ENCODE data around the gene SLC39A1.

DNA sequence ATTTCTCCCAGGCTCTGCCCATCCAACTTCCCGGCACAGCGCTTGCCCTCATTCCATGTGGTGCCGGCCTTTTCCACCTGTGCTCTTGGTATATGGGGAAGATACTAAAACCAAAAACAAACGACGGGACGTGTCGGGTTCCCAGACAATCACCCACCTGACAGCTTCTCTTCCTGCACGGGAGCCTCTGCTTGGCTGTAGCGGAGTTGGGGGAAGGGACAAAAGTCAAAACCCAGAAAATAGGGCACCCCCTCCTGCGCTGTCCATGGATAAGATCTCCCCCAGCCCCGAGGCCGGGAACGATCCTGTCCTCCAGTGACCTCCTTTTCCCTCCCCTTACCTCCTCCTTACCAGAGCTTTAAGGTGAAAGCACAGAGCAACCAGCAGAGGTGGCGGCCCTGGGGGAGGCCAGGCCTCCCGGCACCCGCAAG is 13.5 kb upstream of the SLC39A1 start:
- TF ChIP-seq POLR2AphosphoS5 (IDR thresholded peaks at IDR 0.05; ENCODE audit: borderline replicate concordance, low read depth, low read length) (no peak), EZH2 (IDR thresholded peaks at IDR 0.05) (no peak)

Measured in SK-N-MC (cell line).